Measurements from ENCODE around the gene ITGB1.
"Not testable (repeated sequence)": the region's sequence is repeated elsewhere in the genome, so short reads cannot be mapped to it uniquely, and the experiment has no call there.

ITGB1 gene

GRCh38 chr10:32938554-32939061, 19.4 kb downstream of the ITGB1 start:
- no peak for DNase-seq (ENCODE audit: low read depth in 2 of 2)

DNA sequence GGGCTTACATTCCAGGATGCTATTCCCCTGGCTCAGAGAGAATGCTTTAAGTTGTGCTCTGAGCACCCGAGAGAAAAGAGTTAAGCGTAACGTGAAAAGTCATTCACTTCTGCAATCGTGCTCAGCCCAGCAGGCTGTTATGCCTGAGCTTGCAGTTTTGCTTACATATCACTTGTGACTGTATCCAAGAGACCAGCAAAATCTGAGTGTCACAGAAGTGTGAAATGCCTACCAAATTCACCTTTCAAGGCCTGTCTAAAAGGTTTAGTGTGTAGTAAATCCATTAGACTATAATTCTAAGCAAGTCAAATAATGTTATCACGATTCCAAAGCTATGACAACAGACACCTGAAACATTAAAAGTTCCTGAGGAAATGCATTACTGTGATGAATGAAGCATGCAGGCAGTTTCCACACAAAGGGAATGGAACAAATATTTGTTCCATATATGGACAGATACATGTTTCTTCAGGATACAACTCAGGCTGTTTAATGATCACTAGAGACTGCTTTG, 20.1 kb downstream of the ITGB1 start:
- DNase-seq (ENCODE audit: low read depth in 2 of 2) = no peak

DNA sequence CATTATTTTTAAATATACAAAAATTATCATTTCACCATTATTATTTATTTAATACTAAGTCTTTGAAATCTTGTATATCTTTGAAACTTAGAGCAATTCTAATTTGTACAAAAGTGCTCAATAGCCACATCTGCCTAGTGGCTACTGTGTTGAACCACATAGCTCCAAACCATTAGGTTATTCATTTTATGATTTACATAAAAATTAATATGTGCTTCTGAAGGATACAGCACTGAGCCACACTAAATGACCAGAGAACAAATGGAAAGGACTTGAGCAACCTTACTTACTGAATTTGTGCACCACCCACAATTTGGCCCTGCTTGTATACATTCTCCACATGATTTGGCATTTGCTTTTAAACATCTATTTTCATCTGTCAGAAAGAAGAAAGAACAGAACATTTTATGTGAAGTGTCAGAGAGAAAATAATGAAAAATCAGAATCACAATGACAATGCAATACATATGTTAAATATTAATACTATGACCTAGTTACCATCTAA, 25.8 kb downstream of the ITGB1 start:
- no peak for DNase-seq (ENCODE audit: low read depth in 2 of 2)

DNA sequence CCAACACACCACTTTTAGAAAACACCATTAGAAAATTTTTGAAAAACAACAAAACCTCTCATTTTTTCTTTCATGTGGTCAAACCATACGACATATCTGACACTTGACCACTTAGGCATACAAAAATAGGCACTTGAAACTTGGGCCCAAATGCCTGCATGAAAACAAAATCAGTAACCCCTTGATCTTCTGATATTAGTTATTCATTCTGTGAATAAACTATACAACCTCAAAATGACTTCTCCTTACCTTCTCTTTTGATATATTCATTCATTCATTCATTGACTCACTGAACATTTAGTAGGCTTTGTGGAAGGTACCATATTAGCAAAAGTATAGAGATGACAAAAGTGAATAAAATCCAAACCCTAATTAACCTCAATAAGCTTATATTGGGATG, 26.4 kb downstream of the ITGB1 start:
- no peak for DNase-seq (ENCODE audit: low read depth in 2 of 2)

- DNase-seq (ENCODE audit: low read depth in 2 of 2) = no peak
These were observed 28.0 kb downstream of the ITGB1 start for GRCh38 chr10:32930036-32930435.

GRCh38 chr10:32929634-32930033, 28.4 kb downstream of the ITGB1 start:
- DNase-seq (ENCODE audit: low read depth in 2 of 2) = no peak

GRCh38 chr10:32927750-32928149, 30.3 kb downstream of the ITGB1 start:
- no peak for DNase-seq (ENCODE audit: low read depth in 2 of 2)

- no peak for DNase-seq (ENCODE audit: low read depth in 2 of 2)
These were observed 34.2 kb downstream of the ITGB1 start for GRCh38 chr10:32923849-32924248.

DNA sequence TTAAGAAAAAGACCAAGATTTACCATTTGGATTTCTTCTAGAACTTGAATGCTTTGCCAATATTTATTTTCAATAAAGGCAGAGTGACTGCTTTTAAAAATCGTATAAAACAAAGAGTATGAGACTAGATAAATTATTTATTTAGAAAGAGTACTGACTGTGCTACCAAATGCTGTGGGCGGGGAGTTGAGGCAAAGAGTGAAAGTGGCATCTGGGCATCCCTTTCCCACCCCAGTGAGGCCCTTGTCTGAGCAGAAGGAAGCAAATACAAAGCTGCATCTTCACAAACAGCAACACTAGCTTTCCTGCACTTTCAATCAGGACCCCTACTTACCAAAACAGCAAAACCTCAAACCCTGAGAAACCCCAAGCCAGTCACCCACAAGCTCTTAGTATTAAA, 34.9 kb downstream of the ITGB1 start:
- no peak for DNase-seq (ENCODE audit: low read depth in 2 of 2)

- DNase-seq (ENCODE audit: low read depth in 2 of 2) = no peak
These were observed 35.9 kb downstream of the ITGB1 start for GRCh38 chr10:32922170-32922569.

GRCh38 chr10:32917817-32918216, 40.2 kb downstream of the ITGB1 start:
- not testable (repeated sequence) for DNase-seq (ENCODE audit: low read depth in 2 of 2)

- no peak for DNase-seq (ENCODE audit: low read depth in 2 of 2)
These were observed 46.6 kb downstream of the ITGB1 start for GRCh38 chr10:32911285-32912016.

GRCh38 chr10:32909970-32910369, 48.1 kb downstream of the ITGB1 start:
- DNase-seq (ENCODE audit: low read depth in 2 of 2) = not testable (repeated sequence)

GRCh38 chr10:32909456-32909855, 48.6 kb downstream of the ITGB1 start:
- DNase-seq (ENCODE audit: low read depth in 2 of 2) = no peak

GRCh38 chr10:32906595-32906994, 51.4 kb downstream of the ITGB1 start:
- no peak for DNase-seq (ENCODE audit: low read depth in 2 of 2)

GRCh38 chr10:32905466-32905865, 52.6 kb downstream of the ITGB1 start:
- DNase-seq (ENCODE audit: low read depth in 2 of 2) = no peak

DNA sequence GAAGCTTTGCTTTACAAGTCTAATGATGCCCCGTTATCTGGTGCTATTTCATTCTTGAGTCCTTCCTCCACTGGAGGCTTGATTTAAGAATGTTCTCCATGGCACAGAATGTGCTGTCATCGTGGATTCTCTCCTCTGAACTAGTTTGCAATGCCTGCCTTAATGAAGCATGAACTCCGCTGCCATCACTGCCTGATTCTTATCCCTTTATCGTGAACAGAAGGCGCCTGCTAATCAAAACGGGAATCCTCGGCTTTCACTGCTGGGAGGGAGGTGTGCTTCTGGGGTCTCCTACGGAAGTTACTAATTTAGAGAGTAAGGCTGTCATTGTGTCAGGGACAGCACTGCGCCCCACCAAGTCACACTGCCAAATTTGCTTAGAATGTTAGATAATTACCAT, 56.2 kb downstream of the ITGB1 start:
- no peak for DNase-seq (ENCODE audit: low read depth in 2 of 2)

GRCh38 chr10:32895200-32895968, 62.6 kb downstream of the ITGB1 start:
- not testable (repeated sequence) for DNase-seq (ENCODE audit: low read depth in 2 of 2)

DNA sequence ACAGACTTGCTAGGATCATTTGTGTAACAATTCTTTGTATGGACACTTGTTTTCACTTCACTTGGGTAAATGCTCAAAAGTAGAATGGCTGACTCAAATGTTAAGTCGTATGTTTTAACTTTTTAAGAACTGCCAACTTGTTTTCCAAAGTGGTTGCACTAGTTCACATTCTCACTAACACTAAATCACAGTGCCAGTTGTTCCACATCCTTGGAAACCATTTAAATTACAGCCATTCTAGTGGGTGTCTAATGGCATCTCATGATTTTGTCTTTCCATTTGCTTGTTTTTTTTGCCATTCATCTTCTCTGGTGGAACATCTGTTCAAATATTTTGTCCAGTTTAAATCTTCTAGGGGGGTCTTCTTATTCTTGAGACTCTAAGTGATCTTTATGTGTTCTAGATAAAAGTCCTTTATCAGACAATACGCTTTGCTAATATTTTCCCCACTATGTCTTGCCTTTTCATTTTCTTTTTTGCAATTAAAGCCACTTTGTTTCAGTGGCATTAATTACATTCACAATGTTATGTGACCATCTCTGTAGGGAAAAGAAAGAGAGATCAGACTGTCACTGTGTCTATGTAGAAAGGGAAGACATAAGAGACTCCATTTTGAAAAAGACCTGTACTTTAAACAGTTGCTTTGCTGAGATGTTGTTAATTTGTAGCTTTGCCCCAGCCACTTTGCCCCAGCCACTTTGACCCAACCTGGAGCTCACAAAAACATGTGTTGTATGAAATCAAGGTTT, 63.9 kb downstream of the ITGB1 start:
- DNase-seq (ENCODE audit: low read depth in 2 of 2) = no peak

- no peak for DNase-seq (ENCODE audit: low read depth in 2 of 2)
These were observed 64.6 kb downstream of the ITGB1 start for GRCh38 chr10:32893434-32893833.

GRCh38 chr10:32891261-32891660, 66.8 kb downstream of the ITGB1 start:
- no peak for DNase-seq (ENCODE audit: low read depth in 2 of 2)

DNA sequence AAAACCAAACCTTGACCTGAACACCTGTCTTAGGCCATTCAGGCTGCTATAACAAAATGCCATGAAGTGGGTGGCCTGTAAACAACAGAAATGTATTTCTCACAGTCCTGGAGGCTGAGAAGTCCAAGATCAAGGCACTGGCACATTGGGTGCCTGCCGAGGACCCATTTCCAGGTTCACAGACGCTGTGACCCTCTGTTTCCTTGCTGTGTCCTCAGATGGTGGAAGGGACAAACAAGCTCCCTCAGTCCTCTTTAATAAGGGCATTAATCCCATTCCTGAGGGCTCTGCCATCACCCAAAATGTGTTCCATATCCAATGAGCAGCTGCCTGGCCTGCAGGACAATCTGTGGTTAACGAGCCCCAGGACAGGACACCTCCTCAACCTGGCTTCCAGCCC, 67.6 kb downstream of the ITGB1 start:
- no peak for DNase-seq (ENCODE audit: low read depth in 2 of 2)
